ENCODE results near the gene SLC17A3.

SLC17A3 gene

GRCh38 chr6:25815194-25815593, 58.8 kb downstream of the SLC17A3 start:
- TF ChIP-seq CTCF (conservative IDR thresholded peaks at IDR 0.05; ENCODE audit: low read depth, low read length) = no peak
- DNase-seq (ENCODE audit: low read depth) = no peak
- no peak overlapping the region for H3K4me3 ChIP-seq (ENCODE audit: low read depth, low read length)

GRCh38 chr6:25804804-25805203, 69.2 kb downstream of the SLC17A3 start:
- TF ChIP-seq CTCF (conservative IDR thresholded peaks at IDR 0.05; ENCODE audit: low read depth, low read length) = no peak
- no peak for DNase-seq (ENCODE audit: low read depth)
- no peak overlapping the region for H3K4me3 ChIP-seq (ENCODE audit: low read depth, low read length)

- TF ChIP-seq CTCF (conservative IDR thresholded peaks at IDR 0.05; ENCODE audit: low read depth, low read length) = no peak
- H3K4me3 ChIP-seq (ENCODE audit: low read depth, low read length) = no peak overlapping the region
Observed at GRCh38 chr6:25801436-25801835, 72.6 kb downstream of the SLC17A3 start.

More at GRCh38 chr6:25801436-25801835, 72.6 kb downstream of the SLC17A3 start:
- no peak for DNase-seq (ENCODE audit: low read depth)

Measured in choroid plexus epithelial cell (primary cell).